Endodermal cell (in vitro differentiated cells): ENCODE results near the gene PTCRA. TPM values are rescaled to one million over a fixed set of nuclear protein-coding genes. Genes with fewer than 3 reads are reported as not detected.
"Not testable (repeated sequence)": the region's sequence is repeated elsewhere in the genome, so short reads cannot be mapped to it uniquely, and the experiment has no call there.

Experiments used
- DNase-seq: peaks from one replicate; pipeline ENCODE4 v3.0.0-alpha.2; 2017
- H3K27ac ChIP-seq: 2 replicates; pipeline ENCODE4 v1.5.1; 2013; ENCODE audit warnings: mild to moderate bottlenecking, low read depth, low read length, moderate library complexity
- H3K27me3 ChIP-seq: 2 replicates; pipeline ENCODE4 v1.6.1; 2013; ENCODE audit warnings: mild to moderate bottlenecking, low read length, moderate library complexity; ENCODE audit not compliant: insufficient read depth, control insufficient read depth, poor library complexity, severe bottlenecking
- H3K36me3 ChIP-seq: 2 replicates; pipeline ENCODE4 v1.7.0; 2013; ENCODE audit warnings: mild to moderate bottlenecking, low read length, moderate library complexity; ENCODE audit not compliant: control insufficient read depth, insufficient read depth
- H3K4me1 ChIP-seq: one replicate; pipeline ENCODE4 v1.7.0; 2013; ENCODE audit warnings: low read length; ENCODE audit not compliant: control insufficient read depth, insufficient read depth
- H3K4me3 ChIP-seq: 2 replicates; pipeline ENCODE4 v1.5.1; 2013; ENCODE audit warnings: mild to moderate bottlenecking, low read length, moderate library complexity
- H3K9ac ChIP-seq: 2 replicates; pipeline ENCODE4 v1.6.1; 2013; ENCODE audit warnings: mild to moderate bottlenecking, low read length, moderate library complexity; ENCODE audit not compliant: poor library complexity, severe bottlenecking; ENCODE audit errors: extremely low read depth
- H3K9me3 ChIP-seq: 2 replicates; pipeline ENCODE4 v1.6.1; 2013; ENCODE audit warnings: mild to moderate bottlenecking, low read length, moderate library complexity; ENCODE audit not compliant: control insufficient read depth
- H3K27ac Mint-ChIP-seq: 2 replicates; pipeline ENCODE4 v1.8.0; 2020; ENCODE audit warnings: mixed read lengths
- H3K27me3 Mint-ChIP-seq: 2 replicates; pipeline ENCODE4 v1.8.0; 2021; ENCODE audit warnings: mild to moderate bottlenecking, mixed read lengths; ENCODE audit not compliant: insufficient read depth
- H3K36me3 Mint-ChIP-seq: 2 replicates; pipeline ENCODE4 v1.8.0; 2020; ENCODE audit warnings: low read depth, mixed read lengths
- H3K4me1 Mint-ChIP-seq: 2 replicates; pipeline ENCODE4 v1.8.0; 2020; ENCODE audit warnings: mixed read lengths
- H3K4me3 Mint-ChIP-seq: 2 replicates; pipeline ENCODE4 v1.8.0; 2020; ENCODE audit warnings: mild to moderate bottlenecking, moderate library complexity, mixed read lengths
- H3K9me3 Mint-ChIP-seq: 2 replicates; pipeline ENCODE4 v1.8.0; 2020; ENCODE audit warnings: mild to moderate bottlenecking, mixed read lengths
- WGBS, 2 experiments: methylation state at CpG; one replicate each; pipeline versions ENCODE4 v1.1.5 to v1.1.7; 2013; ENCODE audit warnings: missing lambda C conversion rate in 2 of 2, mixed read lengths in 1 of 2; ENCODE audit not compliant: insufficient coverage in 1 of 2, insufficient read length in 1 of 2; 5-methylcytosine and 5-hydroxymethylcytosine counted together
- total RNA-seq, 2 donors: library from RNA; stranded (reverse); fragmentation: NEBNext Ultra II Directional in 1 of 2; extraction: Animal tissue kit (Norgen Biotek cat#: 25700) in 1 of 2; gene quantifications; 2 replicates in 1 of 2; 3 replicates in 1 of 2; pipeline ENCODE4 v1.2.1, GENCODE V29; 2021
- TF ChIP-seq, protein P1 (sequence below): fragments of 200-600 bp; sonication (generic); conservative IDR thresholded peaks from 2 replicates; pipeline ENCODE4 v1.5.0; 2021; ENCODE audit warnings: antibody characterized with exemption, mild to moderate bottlenecking

Gene PTCRA
- total RNA-seq, 2 donors from 2014 or later = not detected

DNA sequence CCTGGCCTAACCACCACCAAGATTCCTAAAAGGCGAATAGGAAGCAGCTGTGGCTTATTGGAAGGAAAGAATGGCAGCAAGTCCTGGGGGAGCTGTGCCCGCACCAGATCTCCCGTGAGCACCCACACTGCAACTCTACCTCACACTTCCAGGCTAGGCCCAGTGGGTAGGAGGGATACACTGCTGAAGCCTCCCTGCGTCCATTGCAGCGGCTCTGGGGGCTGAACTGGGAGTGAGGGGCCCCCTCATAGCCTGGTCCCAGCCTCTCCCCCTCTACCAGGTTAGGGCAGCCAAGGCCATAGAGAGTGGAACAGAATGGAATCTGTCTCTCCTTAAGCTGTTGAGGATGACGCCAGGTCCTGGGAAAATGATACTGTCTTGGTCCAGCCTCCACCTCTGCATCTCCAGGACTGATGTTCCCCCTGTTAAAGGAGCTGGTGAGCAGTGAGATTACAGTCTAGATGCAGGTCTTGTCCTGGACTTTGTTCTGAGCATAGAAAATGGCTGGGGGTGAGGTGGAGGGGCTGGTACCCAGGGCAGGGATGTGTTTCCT lies 24.7 kb downstream of the PTCRA start:
- H3K27ac ChIP-seq = no peak overlapping the region
- TF ChIP-seq, protein P1, sequence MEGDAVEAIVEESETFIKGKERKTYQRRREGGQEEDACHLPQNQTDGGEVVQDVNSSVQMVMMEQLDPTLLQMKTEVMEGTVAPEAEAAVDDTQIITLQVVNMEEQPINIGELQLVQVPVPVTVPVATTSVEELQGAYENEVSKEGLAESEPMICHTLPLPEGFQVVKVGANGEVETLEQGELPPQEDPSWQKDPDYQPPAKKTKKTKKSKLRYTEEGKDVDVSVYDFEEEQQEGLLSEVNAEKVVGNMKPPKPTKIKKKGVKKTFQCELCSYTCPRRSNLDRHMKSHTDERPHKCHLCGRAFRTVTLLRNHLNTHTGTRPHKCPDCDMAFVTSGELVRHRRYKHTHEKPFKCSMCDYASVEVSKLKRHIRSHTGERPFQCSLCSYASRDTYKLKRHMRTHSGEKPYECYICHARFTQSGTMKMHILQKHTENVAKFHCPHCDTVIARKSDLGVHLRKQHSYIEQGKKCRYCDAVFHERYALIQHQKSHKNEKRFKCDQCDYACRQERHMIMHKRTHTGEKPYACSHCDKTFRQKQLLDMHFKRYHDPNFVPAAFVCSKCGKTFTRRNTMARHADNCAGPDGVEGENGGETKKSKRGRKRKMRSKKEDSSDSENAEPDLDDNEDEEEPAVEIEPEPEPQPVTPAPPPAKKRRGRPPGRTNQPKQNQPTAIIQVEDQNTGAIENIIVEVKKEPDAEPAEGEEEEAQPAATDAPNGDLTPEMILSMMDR = no peak
- no peak overlapping the region for H3K9ac ChIP-seq
- Mint-ChIP-seq H3K4me3 (no peak overlapping the region), H3K27me3 (no peaks in the 10 kb centered on the region), H3K27ac (no peak overlapping the region), H3K4me1 (no peaks in the 10 kb centered on the region), H3K9me3 (no peaks in the 10 kb centered on the region), H3K36me3 (peaks cover 63% of the 10 kb centered on the region)
- H3K4me1 ChIP-seq = no peaks in the 10 kb centered on the region
- H3K36me3 ChIP-seq = peaks cover 50% of the 10 kb centered on the region
- H3K4me3 ChIP-seq = no peak overlapping the region
- DNase-seq = no peak
- H3K27me3 ChIP-seq = no peaks in the 10 kb centered on the region
- WGBS, 2 experiments = 93 to 100% methylated on average over 2 to 6 of the region's 6 CpGs
- no peaks in the 10 kb centered on the region for H3K9me3 ChIP-seq

DNA sequence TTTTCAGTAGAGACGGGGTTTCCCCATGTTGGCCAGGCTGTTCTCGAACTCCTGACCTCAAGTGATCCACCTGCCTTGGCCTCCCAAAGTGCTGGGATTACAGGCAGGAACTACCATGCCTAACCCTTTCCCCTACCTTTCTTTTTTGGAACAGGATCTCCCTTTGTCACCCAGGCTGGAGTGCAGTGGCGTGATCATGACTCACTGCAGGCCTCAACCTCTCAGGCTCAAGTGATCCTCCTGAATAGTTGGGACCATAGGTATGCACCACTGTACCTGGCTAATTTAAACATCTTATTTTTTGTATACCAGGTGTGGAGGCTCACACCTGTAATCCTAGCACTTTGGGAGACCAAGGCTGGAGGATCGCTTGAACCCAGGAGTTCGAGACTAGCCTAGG lies 25.5 kb downstream of the PTCRA start:
- DNase-seq, H3K9me3 Mint-ChIP-seq, H3K4me1 Mint-ChIP-seq, H3K9ac ChIP-seq, H3K9me3 ChIP-seq, H3K27me3 ChIP-seq, H3K27ac Mint-ChIP-seq, H3K4me3 ChIP-seq, H3K4me1 ChIP-seq, H3K27ac ChIP-seq, H3K27me3 Mint-ChIP-seq, H3K4me3 Mint-ChIP-seq: not testable (repeated sequence)
- H3K36me3 ChIP-seq = peaks cover 42% of the 10 kb centered on the region
- H3K36me3 Mint-ChIP-seq = peaks cover 59% of the 10 kb centered on the region
- 98 to 100% methylated on average over 4 to 5 of the region's 5 CpGs for WGBS, 2 experiments

DNA sequence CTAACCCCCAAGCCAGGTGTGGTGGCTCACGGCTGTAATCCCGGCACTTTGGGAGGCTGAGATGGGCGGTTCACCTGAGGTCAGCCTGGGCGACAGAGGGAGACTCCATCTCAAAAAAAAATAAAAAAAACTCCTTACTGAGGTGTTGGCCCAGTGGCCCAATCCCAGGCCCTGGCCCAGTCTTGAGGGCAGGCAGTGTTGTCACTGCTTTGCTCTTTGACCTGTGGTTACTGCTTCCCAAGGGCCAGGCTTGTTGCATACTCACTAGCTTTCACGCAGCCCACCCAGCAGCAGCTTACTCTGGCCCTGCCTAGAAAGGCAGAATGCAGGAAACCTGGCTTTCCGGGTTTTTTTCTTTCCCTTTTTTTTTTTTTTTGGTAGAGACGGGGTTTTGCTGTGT lies 26.6 kb downstream of the PTCRA start:
- Mint-ChIP-seq H3K27ac (no peak overlapping the region), H3K9me3 (no peaks in the 10 kb centered on the region), H3K4me1 (no peaks in the 10 kb centered on the region), H3K27me3 (no peaks in the 10 kb centered on the region), H3K36me3 (peaks cover 49% of the 10 kb centered on the region), H3K4me3 (no peak overlapping the region)
- Histone ChIP-seq H3K4me3 (no peak overlapping the region), H3K4me1 (no peaks in the 10 kb centered on the region), H3K9ac (no peak overlapping the region), H3K9me3 (no peaks in the 10 kb centered on the region), H3K36me3 (peaks cover 32% of the 10 kb centered on the region), H3K27me3 (no peaks in the 10 kb centered on the region), H3K27ac (no peak overlapping the region)
- no peak for DNase-seq
- WGBS, 2 experiments = 94 to 95% methylated on average over 2 to 7 of the region's 7 CpGs
- TF ChIP-seq, protein P1 = no peak

- Histone ChIP-seq H3K4me1 (no peaks in the 10 kb centered on the region), H3K9me3 (no peaks in the 10 kb centered on the region), H3K36me3 (peaks cover 5% of the 10 kb centered on the region), H3K27ac (no peak overlapping the region), H3K9ac (no peak overlapping the region), H3K4me3 (no peak overlapping the region), H3K27me3 (no peaks in the 10 kb centered on the region)
- H3K9me3 Mint-ChIP-seq = no peaks in the 10 kb centered on the region
- H3K27ac Mint-ChIP-seq = no peak overlapping the region
- TF ChIP-seq, protein P1 = no peak
- H3K4me3 Mint-ChIP-seq = no peak overlapping the region
- H3K4me1 Mint-ChIP-seq = no peaks in the 10 kb centered on the region
- no peaks in the 10 kb centered on the region for H3K27me3 Mint-ChIP-seq
- H3K36me3 Mint-ChIP-seq = peaks cover 22% of the 10 kb centered on the region
- no peak for DNase-seq
Measured at GRCh38 chr6:42947950-42948349, 32.1 kb downstream of the PTCRA start.
